H9 (cell line): ENCODE measurements around the gene DNAJC24. TPM values are rescaled to one million over a fixed set of nuclear protein-coding genes. Genes with fewer than 3 reads are reported as not detected.
"Not testable (repeated sequence)": the region's sequence is repeated elsewhere in the genome, so short reads cannot be mapped to it uniquely, and the experiment has no call there.

ENCODE experiments used
- DNase-seq: peaks from one replicate; pipeline ENCODE4 v3.0.0-alpha.2; 2017
- H2AFZ ChIP-seq: one replicate; pipeline ENCODE4 v1.6.1; 2013; ENCODE audit warnings: mild to moderate bottlenecking, low read length, control low read depth, moderate library complexity
- H2AK5ac ChIP-seq: 2 replicates; pipeline ENCODE4 v1.6.1; 2013; ENCODE audit warnings: low read length, control low read depth, mixed read lengths; ENCODE audit not compliant: insufficient read length
- H2BK120ac ChIP-seq: one replicate; pipeline ENCODE4 v1.6.1; 2013; ENCODE audit warnings: low read depth, mild to moderate bottlenecking, low read length, control low read depth, inconsistent platforms; ENCODE audit not compliant: poor library complexity, severe bottlenecking
- H2BK12ac ChIP-seq: 2 replicates; pipeline ENCODE4 v1.6.1; 2013; ENCODE audit warnings: low read length, control low read depth, mixed read lengths, low read depth; ENCODE audit not compliant: insufficient read length
- H2BK15ac ChIP-seq: 2 replicates; pipeline ENCODE4 v1.6.1; 2013; ENCODE audit warnings: low read depth, low read length, control low read depth
- H2BK20ac ChIP-seq: one replicate; pipeline ENCODE4 v1.6.1; 2013; ENCODE audit warnings: low read depth, mild to moderate bottlenecking, low read length, control low read depth, inconsistent platforms; ENCODE audit not compliant: poor library complexity, severe bottlenecking
- H2BK5ac ChIP-seq: 2 replicates; pipeline ENCODE4 v1.6.1; 2013; ENCODE audit warnings: low read length, control low read depth, mixed read lengths; ENCODE audit not compliant: insufficient read length
- H3K14ac ChIP-seq: 2 replicates; pipeline ENCODE4 v1.6.1; 2013; ENCODE audit warnings: low read length, control low read depth; ENCODE audit not compliant: insufficient read depth
- H3K18ac ChIP-seq: 2 replicates; pipeline ENCODE4 v1.6.1; 2013; ENCODE audit warnings: low read depth, mild to moderate bottlenecking, mixed read lengths, low read length, control low read depth; ENCODE audit not compliant: insufficient read length
- H3K23ac ChIP-seq: 2 replicates; pipeline ENCODE4 v1.6.1; 2013; ENCODE audit warnings: low read length, control low read depth, mixed read lengths, low read depth; ENCODE audit not compliant: insufficient read length
- H3K23me2 ChIP-seq: 2 replicates; pipeline ENCODE4 v1.6.1; 2013; ENCODE audit warnings: low read depth, mild to moderate bottlenecking, mixed read lengths, low read length, control low read depth; ENCODE audit not compliant: insufficient read length, poor library complexity, severe bottlenecking
- H3K27ac ChIP-seq: 2 replicates; pipeline ENCODE4 v1.5.1; 2013; ENCODE audit warnings: low read length, control low read depth, mixed read lengths, low read depth; ENCODE audit not compliant: insufficient read length
- H3K27me3 ChIP-seq: 2 replicates; pipeline ENCODE4 v1.6.1; 2013; ENCODE audit warnings: low read length, control low read depth, inconsistent platforms; ENCODE audit not compliant: insufficient read depth
- H3K4ac ChIP-seq: 2 replicates; pipeline ENCODE4 v1.6.1; 2013; ENCODE audit warnings: low read depth, mild to moderate bottlenecking, control low read depth, inconsistent platforms, low read length, moderate library complexity
- H3K4me1 ChIP-seq: 2 replicates; pipeline ENCODE4 v1.6.1; 2013; ENCODE audit warnings: low read length, control low read depth, inconsistent platforms; ENCODE audit not compliant: insufficient read depth
- H3K4me2 ChIP-seq: 2 replicates; pipeline ENCODE4 v1.6.1; 2013; ENCODE audit warnings: low read length, control low read depth, mixed read lengths; ENCODE audit not compliant: insufficient read length, insufficient read depth
- H3K56ac ChIP-seq: 2 replicates; pipeline ENCODE4 v1.6.1; 2013; ENCODE audit warnings: low read depth, mild to moderate bottlenecking, mixed read lengths, low read length, control low read depth; ENCODE audit not compliant: insufficient read length
- H3K79me1 ChIP-seq: 2 replicates; pipeline ENCODE4 v1.6.1; 2013; ENCODE audit warnings: low read depth, mild to moderate bottlenecking, moderate library complexity, low read length, control low read depth, inconsistent platforms; ENCODE audit not compliant: insufficient read depth, poor library complexity, severe bottlenecking
- H3K79me2 ChIP-seq: 2 replicates; pipeline ENCODE4 v1.6.1; 2013; ENCODE audit warnings: low read length, control low read depth, inconsistent platforms; ENCODE audit not compliant: insufficient read depth
- H3K9ac ChIP-seq: 2 replicates; pipeline ENCODE4 v1.6.1; 2013; ENCODE audit warnings: low read length, control low read depth, mixed read lengths; ENCODE audit not compliant: insufficient read length; ENCODE audit errors: extremely low read depth
- H3K9me3 ChIP-seq: one replicate; pipeline ENCODE4 v1.6.1; 2013; ENCODE audit warnings: low read depth, low read length, inconsistent platforms; ENCODE audit not compliant: control insufficient read depth
- H3T11ph ChIP-seq: one replicate; pipeline ENCODE4 v1.6.1; 2013; ENCODE audit warnings: mild to moderate bottlenecking, low read length, control low read depth, inconsistent platforms
- H4K20me1 ChIP-seq: one replicate; pipeline ENCODE4 v1.6.1; 2013; ENCODE audit not compliant: control insufficient read depth, insufficient read length, insufficient read depth
- H4K5ac ChIP-seq: 2 replicates; pipeline ENCODE4 v1.6.1; 2013; ENCODE audit warnings: low read depth, mild to moderate bottlenecking, mixed read lengths, low read length, control low read depth; ENCODE audit not compliant: insufficient read length
- H4K8ac ChIP-seq: replicated peaks from 2 replicates; pipeline ENCODE4 v1.6.1; 2013; ENCODE audit warnings: low read length, control low read depth, mixed read lengths, low read depth; ENCODE audit not compliant: insufficient read length
- H4K91ac ChIP-seq: 2 replicates; pipeline ENCODE4 v1.6.1; 2013; ENCODE audit warnings: low read depth, mild to moderate bottlenecking, moderate library complexity, mixed read lengths, low read length, control low read depth; ENCODE audit not compliant: insufficient read length
- H3K27ac Mint-ChIP-seq, 3 experiments: 2 replicates in 2 of 3; 3 replicates in 1 of 3; pipeline ENCODE4 v1.8.0; 2020 to 2021; ENCODE audit warnings: mixed read lengths in 3 of 3, mild to moderate bottlenecking in 1 of 3, moderate library complexity in 1 of 3
- H3K27me3 Mint-ChIP-seq: 2 replicates; pipeline ENCODE4 v1.8.0; 2021; ENCODE audit warnings: low read depth, mild to moderate bottlenecking, moderate library complexity, mixed read lengths
- H3K36me3 Mint-ChIP-seq, 3 experiments: 2 replicates in 2 of 3; 3 replicates in 1 of 3; pipeline ENCODE4 v1.8.0; 2020 to 2021; ENCODE audit warnings: low read depth in 3 of 3, mixed read lengths in 3 of 3; ENCODE audit not compliant: insufficient read depth in 1 of 3
- H3K4me1 Mint-ChIP-seq, 2 experiments: 2 replicates each; pipeline ENCODE4 v1.8.0; 2020; ENCODE audit warnings: mixed read lengths in 2 of 2
- H3K4me3 Mint-ChIP-seq, 2 experiments: 2 replicates in 1 of 2; 3 replicates in 1 of 2; pipeline ENCODE4 v1.8.0; 2020 to 2021; ENCODE audit warnings: mild to moderate bottlenecking in 2 of 2, mixed read lengths in 2 of 2, moderate library complexity in 1 of 2
- H3K9me3 Mint-ChIP-seq, 2 experiments: 2 replicates in 1 of 2; 3 replicates in 1 of 2; pipeline ENCODE4 v1.8.0; 2020; ENCODE audit warnings: mild to moderate bottlenecking in 2 of 2, mixed read lengths in 2 of 2, moderate library complexity in 1 of 2
- CTCF ChIP-seq: fragments of 200-600 bp; sonication (generic); conservative IDR thresholded peaks from 3 replicates; pipeline ENCODE4 v1.8.0; 2021; ENCODE audit warnings: antibody characterized with exemption, mild to moderate bottlenecking
- WGBS: extraction: QIAGEN DNeasy Blood & Tissue Kit; methylation state at CpG from one replicate; pipeline ENCODE4 v1.1.7; 2013; ENCODE audit warnings: missing lambda C conversion rate, low lambda C conversion rate, mixed read lengths; ENCODE audit not compliant: insufficient read length; ENCODE audit errors: extremely low coverage; 5-methylcytosine and 5-hydroxymethylcytosine counted together
- long read RNA-seq: library from polyadenylated mRNA; unstranded; transcript quantifications from one replicate; pipeline ENCODE4 v2.0.0, GENCODE V29; 2020
- total RNA-seq: library from RNA; stranded (reverse); gene quantifications from 2 replicates; pipeline ENCODE4 v1.2.1, GENCODE V29; 2021

DNAJC24 gene
- 15.7 and 16.7 TPM in 2 replicates for total RNA-seq
- long read RNA-seq, transcript DNAJC24-209 (3 exons, 2,745 nt): major isoform, 5 of 18 reads
- long read RNA-seq, partial matches to known transcripts: 3 of 18 reads
- long read RNA-seq, other reads (novel, unspliced or antisense): 8 of 18 reads

- no peak within 1 kb of the TSS for H3K18ac ChIP-seq
- Mint-ChIP-seq H3K27ac (peak within 1 kb of the TSS; percentile 63 to 97 (median 87)), H3K4me1 (peaks cover 5 to 14% of the 10 kb centered on the region in 2 experiments), H3K4me3 (peak within 1 kb of the TSS; percentile 88 to 95), H3K9me3 (no peaks in the 10 kb centered on the region; a peak in 1 of 5 replicates), H3K27me3 (peaks cover 2% of the 10 kb centered on the region; the same call in 1 of the 2 replicates), H3K36me3 (peaks cover 0 to 4% (median 0%) of the 10 kb centered on the region in 3 experiments; a peak in 1 of 7 replicates)
- H3K14ac ChIP-seq: peak within 1 kb of the TSS; percentile 85; the same call in 1 of the 2 replicates
- no peaks in the 10 kb centered on the region for H3K4me1 ChIP-seq
- H4K91ac ChIP-seq: no peak within 1 kb of the TSS
- H2BK5ac ChIP-seq: no peak within 1 kb of the TSS
- H3K9ac ChIP-seq: peak within 1 kb of the TSS; percentile 88
- no peak within 1 kb of the TSS for H2BK20ac ChIP-seq
- no peak within 1 kb of the TSS for H3T11ph ChIP-seq
- H3K9me3 ChIP-seq: no peaks in the 10 kb centered on the region
- H4K8ac ChIP-seq: no peak within 1 kb of the TSS
- peaks cover 11% of the 10 kb centered on the region for H3K23me2 ChIP-seq
- H3K4me2 ChIP-seq: peak within 1 kb of the TSS; percentile 75
- H3K27me3 ChIP-seq: no peaks in the 10 kb centered on the region
- H3K56ac ChIP-seq: no peak within 1 kb of the TSS
- H2AFZ ChIP-seq: peak within 1 kb of the TSS; percentile 70
- no peaks in the 10 kb centered on the region for H4K20me1 ChIP-seq
- H3K27ac ChIP-seq: no peak within 1 kb of the TSS
- no CpG with 5 or more reads among the region's 53 CpGs for WGBS
- peak; percentile 96 for DNase-seq
- no peak within 1 kb of the TSS for H2BK15ac ChIP-seq
- H4K5ac ChIP-seq: no peak within 1 kb of the TSS
- H2BK12ac ChIP-seq: no peak within 1 kb of the TSS
- no peak within 1 kb of the TSS for H3K23ac ChIP-seq
- H3K4ac ChIP-seq: no peak within 1 kb of the TSS
- H3K79me2 ChIP-seq: no peaks in the 10 kb centered on the region
- no peak within 1 kb of the TSS for H2BK120ac ChIP-seq
- no peaks in the 10 kb centered on the region for H3K79me1 ChIP-seq
- no peak within 1 kb of the TSS for H2AK5ac ChIP-seq
- no peak for TF ChIP-seq CTCF
Observed at GRCh38 chr11:31369348-31370329, at the start of gene DNAJC24, which contains the start of gene DCDC1. DNAJC24 (plus strand) TSS chr11:31369860; CDS start chr11:31370749, 889 bp downstream. DCDC1 (minus strand) TSS chr11:31369739; CDS start chr11:31328280, 41,459 bp downstream.

GRCh38 chr11:31321494-31321893, 48.2 kb upstream of the DNAJC24 start:
- H3T11ph ChIP-seq, H3K23me2 ChIP-seq, H3K79me2 ChIP-seq, DNase-seq, H3K14ac ChIP-seq, H3K4me1 Mint-ChIP-seq, H4K8ac ChIP-seq, H2BK20ac ChIP-seq, H3K4me2 ChIP-seq, H2BK5ac ChIP-seq, H3K4ac ChIP-seq, H3K18ac ChIP-seq, H4K20me1 ChIP-seq, H2BK12ac ChIP-seq, H3K9me3 ChIP-seq, H4K91ac ChIP-seq, H3K27me3 Mint-ChIP-seq, H2AFZ ChIP-seq, H3K79me1 ChIP-seq, H3K4me1 ChIP-seq, H2BK120ac ChIP-seq, H2AK5ac ChIP-seq, H3K9ac ChIP-seq, H3K4me3 Mint-ChIP-seq, H3K27me3 ChIP-seq, H3K23ac ChIP-seq, H3K56ac ChIP-seq, H3K9me3 Mint-ChIP-seq, H3K27ac ChIP-seq, H2BK15ac ChIP-seq: not testable (repeated sequence)
- Mint-ChIP-seq H3K27ac (peak overlapping the region in 1 of 3 experiments; percentile 55; a peak in 1 of 7 replicates), H3K36me3 (peaks cover 0 to 13% (median 2%) of the 10 kb centered on the region in 3 experiments; a peak in 3 of 7 replicates)
- peak overlapping the region; percentile 78 for H4K5ac ChIP-seq
- no CpG with 5 or more reads among the region's 15 CpGs for whole genome bisulfite sequencing
